Stomach (tissue), 9 donors: ENCODE results near the gene SLC12A7. TPM values are rescaled to one million over a fixed set of nuclear protein-coding genes. Genes with fewer than 3 reads are reported as not detected.
A peak's percentile ranks its signal among the peaks of the same experiment; 100 is the strongest.
"Not testable (repeated sequence)": the region's sequence is repeated elsewhere in the genome, so short reads cannot be mapped to it uniquely, and the experiment has no call there.

Source experiments
- DNase-seq, 2 donors: peaks; one replicate each; pipeline versions ENCODE4 v3.0.0 to v3.0.0-alpha.2; 2013 to 2019
- H3K27ac ChIP-seq, 5 donors: fragments of 200-600 bp in 4 of 5; sonication (generic) in 4 of 5; one replicate each; pipeline ENCODE4 v1.5.1; 2013 to 2019; ENCODE audit warnings: mild to moderate bottlenecking in 1 of 5, moderate library complexity in 1 of 5
- H3K27me3 ChIP-seq, 3 donors: fragments of 200-600 bp; sonication (generic); one replicate each; pipeline ENCODE4 v1.5.1; 2017 to 2019; ENCODE audit warnings: mixed run types in 1 of 3
- H3K36me3 ChIP-seq, 4 donors: fragments of 200-600 bp; sonication (generic); 1 replicate in 3 of 4; 2 replicates in 1 of 4; pipeline ENCODE4 v1.5.1; 2016 to 2019
- H3K4me1 ChIP-seq, 4 donors: fragments of 200-600 bp; sonication (generic); one replicate each; pipeline ENCODE4 v1.5.1; 2016 to 2019
- H3K4me3 ChIP-seq, 4 donors: fragments of 200-600 bp; sonication (generic) in 3 of 4; one replicate each; pipeline ENCODE4 v1.5.1; 2016 to 2019; ENCODE audit warnings: mild to moderate bottlenecking in 1 of 4
- H3K9me3 ChIP-seq, 4 donors: fragments of 200-600 bp; sonication (generic); one replicate each; pipeline ENCODE4 v1.5.1; 2016 to 2019
- CTCF ChIP-seq, 7 experiments: fragments of 450-650 bp in 4 of 7; fragments of 200-600 bp in 3 of 7; sonication (generic) in 3 of 7; IDR thresholded peaks; one replicate each; pipeline ENCODE4 v1.5.1; 2016 to 2019; ENCODE audit warnings: antibody characterized with exemption in 7 of 7, control low read depth in 2 of 7, mild to moderate bottlenecking in 1 of 7
- EP300 ChIP-seq: sonication (generic); formaldehyde crosslinking; IDR thresholded peaks from one replicate; pipeline ENCODE4 v1.6.1; 2017; ENCODE audit warnings: antibody characterized with exemption
- POLR2A ChIP-seq, 4 donors: fragments of 450-650 bp; IDR thresholded peaks; one replicate each; pipeline ENCODE4 v1.6.1; 2016; ENCODE audit warnings: antibody characterized with exemption in 4 of 4, control low read depth in 2 of 4, mild to moderate bottlenecking in 1 of 4, moderate library complexity in 1 of 4
- POLR2AphosphoS5 ChIP-seq, 3 donors: sonication (generic); formaldehyde crosslinking; IDR thresholded peaks; one replicate each; pipeline ENCODE4 v1.6.1; 2016; ENCODE audit warnings: antibody characterized with exemption in 3 of 3
- WGBS, 5 donors: extraction: QIAGEN DNeasy Blood & Tissue Kit in 3 of 5; methylation state at CpG; one replicate each; pipeline versions ENCODE4 v1.1.5 to v1.1.7; 2013 to 2018; 5-methylcytosine and 5-hydroxymethylcytosine counted together
- intact Hi-C: fragments of 100-400 bp; cut with DNase I; formaldehyde crosslinking; loops from one replicate; pipeline ENCODE4 v1.15.1; 2023; ENCODE audit warnings: low total_unique reads
- polyA plus RNA-seq, 3 donors: library from polyadenylated mRNA; stranded (reverse); fragments of 200-250 nt; gene quantifications; one replicate each; pipeline ENCODE4 v1.2.3, GENCODE V29; 2013
- total RNA-seq, 5 donors: library from RNA; depleted of rRNA; stranded (reverse); fragments of >200 nt; gene quantifications; one replicate each; pipeline versions ENCODE4 v1.1.0 to v1.2.3, GENCODE V29; 2014 to 2016
- donor health status: healthy with polysubstance abuse.
- donor health status: Bipolar disorder and iron deficiency.
- donor health status: healthy.

The SLC12A7 gene
- total and polyA plus RNA-seq, 8 donors = 4.7 to 346 (median 37.7) TPM

GRCh38 chr5:1128977-1129710 lies 17.3 kb upstream of the SLC12A7 start:
- WGBS, 5 donors = 45 to 75% (median 72%) methylated on average over 9 to 24 of the region's 24 CpGs
- DNase-seq = no peak
- H3K27ac ChIP-seq = peak overlapping the region; percentile 79 to 91 (median 87)
- H3K4me3 ChIP-seq = no peak overlapping the region
- H3K4me1 ChIP-seq = peaks cover 35 to 67% (median 55%) of the 10 kb centered on the region in 4 donors
- H3K36me3 ChIP-seq = no peaks in the 10 kb centered on the region
- intact Hi-C loops = no loop called here
- H3K27me3 ChIP-seq = peaks cover 0 to 8% (median 0%) of the 10 kb centered on the region in 3 donors
- H3K9me3 ChIP-seq = no peaks in the 10 kb centered on the region
- TF ChIP-seq POLR2AphosphoS5 (IDR thresholded peaks at IDR 0.05) (no peak), EP300 (no peak), CTCF (IDR thresholded peaks at IDR 0.05) (no peak), POLR2A (IDR thresholded peaks at IDR 0.05) (no peak)

- H3K36me3 ChIP-seq = no peaks in the 10 kb centered on the region
- peak; percentile 77 to 90 for DNase-seq
- peaks cover 42 to 70% (median 58%) of the 10 kb centered on the region in 4 donors for H3K4me1 ChIP-seq
- intact Hi-C loops = no loop called here
- H3K27me3 ChIP-seq = no peaks in the 10 kb centered on the region
- peak overlapping the region; percentile 79 to 91 (median 87) for H3K27ac ChIP-seq
- TF ChIP-seq POLR2A (IDR thresholded peaks at IDR 0.05) (no peak), POLR2AphosphoS5 (IDR thresholded peaks at IDR 0.05) (peak in 2 of 3 donors; percentile 10 to 38), CTCF (IDR thresholded peaks at IDR 0.05) (no peak)
- no peak overlapping the region for H3K4me3 ChIP-seq
- no peaks in the 10 kb centered on the region for H3K9me3 ChIP-seq
- WGBS, 5 donors = 23 to 49% (median 31%) methylated on average over 18 to 20 of the region's 20 CpGs
These were observed 16.3 kb upstream of the SLC12A7 start for GRCh38 chr5:1127959-1128785.

GRCh38 chr5:1125695-1126094 lies 13.8 kb upstream of the SLC12A7 start:
- H3K36me3 ChIP-seq, H3K9me3 ChIP-seq, intact Hi-C loops, H3K27me3 ChIP-seq, DNase-seq, H3K4me3 ChIP-seq: not testable (repeated sequence)
- Histone ChIP-seq H3K27ac (peak overlapping the region in 2 of 5 donors; percentile 40 to 87), H3K4me1 (peaks cover 41 to 64% (median 57%) of the 10 kb centered on the region in 4 donors)
- 88 to 95% (median 95%) methylated on average over 2 of the region's 2 CpGs for WGBS, 5 donors

GRCh38 chr5:1125030-1125357 lies 13.1 kb upstream of the SLC12A7 start:
- H3K4me1 ChIP-seq = peaks cover 41 to 58% (median 50%) of the 10 kb centered on the region in 4 donors
- TF ChIP-seq EP300 = no peak
- TF ChIP-seq CTCF (IDR thresholded peaks at IDR 0.05) = no peak
- no peaks in the 10 kb centered on the region for H3K9me3 ChIP-seq
- 58 to 77% (median 66%) methylated on average over 6 of the region's 6 CpGs for WGBS, 5 donors
- no peaks in the 10 kb centered on the region for H3K36me3 ChIP-seq
- H3K27ac ChIP-seq = peak overlapping the region in 2 of 5 donors; percentile 40 to 87
- H3K4me3 ChIP-seq = no peak overlapping the region
- H3K27me3 ChIP-seq = no peaks in the 10 kb centered on the region
- intact Hi-C loops = no loop called here
- peak in 1 of 2 donors; percentile 81 for DNase-seq
